ENCODE measurements around the gene DHRS2.

GRCh38 chr14:23670481-23670880 is 34.3 kb downstream of the DHRS2 start:
- TF ChIP-seq, protein P1, sequence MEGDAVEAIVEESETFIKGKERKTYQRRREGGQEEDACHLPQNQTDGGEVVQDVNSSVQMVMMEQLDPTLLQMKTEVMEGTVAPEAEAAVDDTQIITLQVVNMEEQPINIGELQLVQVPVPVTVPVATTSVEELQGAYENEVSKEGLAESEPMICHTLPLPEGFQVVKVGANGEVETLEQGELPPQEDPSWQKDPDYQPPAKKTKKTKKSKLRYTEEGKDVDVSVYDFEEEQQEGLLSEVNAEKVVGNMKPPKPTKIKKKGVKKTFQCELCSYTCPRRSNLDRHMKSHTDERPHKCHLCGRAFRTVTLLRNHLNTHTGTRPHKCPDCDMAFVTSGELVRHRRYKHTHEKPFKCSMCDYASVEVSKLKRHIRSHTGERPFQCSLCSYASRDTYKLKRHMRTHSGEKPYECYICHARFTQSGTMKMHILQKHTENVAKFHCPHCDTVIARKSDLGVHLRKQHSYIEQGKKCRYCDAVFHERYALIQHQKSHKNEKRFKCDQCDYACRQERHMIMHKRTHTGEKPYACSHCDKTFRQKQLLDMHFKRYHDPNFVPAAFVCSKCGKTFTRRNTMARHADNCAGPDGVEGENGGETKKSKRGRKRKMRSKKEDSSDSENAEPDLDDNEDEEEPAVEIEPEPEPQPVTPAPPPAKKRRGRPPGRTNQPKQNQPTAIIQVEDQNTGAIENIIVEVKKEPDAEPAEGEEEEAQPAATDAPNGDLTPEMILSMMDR (IDR thresholded peaks at IDR 0.05; ENCODE audit: borderline replicate concordance, extremely low read depth, low read length, poor library complexity, severe bottlenecking), result no peak
- no peak for TF ChIP-seq EZH2 (IDR thresholded peaks at IDR 0.05; ENCODE audit: borderline replicate concordance, low read depth, low read length, severe bottlenecking)

All from DND-41 (cell line).